HEK293 (cell line): ENCODE data around the gene EFEMP2.

Experiments
- EGR2 ChIP-seq: fragments of 450-650 bp; formaldehyde crosslinking; IDR thresholded peaks from 2 replicates; pipeline ENCODE4 v1.5.1; 2016; ENCODE audit warnings: low read depth, missing biosample characterization, missing genetic modification characterization
- HOXA7 ChIP-seq: sonication (generic); formaldehyde crosslinking; IDR thresholded peaks from 2 replicates; pipeline ENCODE4 v1.8.1; 2022; ENCODE audit warnings: missing genetic modification reagents, borderline replicate concordance
- KLF1 ChIP-seq: fragments of 450-650 bp; formaldehyde crosslinking; IDR thresholded peaks from 2 replicates; pipeline ENCODE4 v1.5.1; 2016; ENCODE audit warnings: missing biosample characterization, missing genetic modification characterization
- KLF10 ChIP-seq: fragments of 450-650 bp; IDR thresholded peaks from 2 replicates; pipeline ENCODE4 v1.5.1; 2018; ENCODE audit warnings: missing biosample characterization, mild to moderate bottlenecking, missing genetic modification characterization
- KLF7 ChIP-seq: fragments of 450-650 bp; formaldehyde crosslinking; IDR thresholded peaks from 2 replicates; pipeline ENCODE4 v1.5.1; 2016; ENCODE audit warnings: missing biosample characterization, missing genetic modification characterization, borderline replicate concordance
- KLF8 ChIP-seq: fragments of 450-650 bp; formaldehyde crosslinking; IDR thresholded peaks from 2 replicates; pipeline ENCODE4 v1.5.1; 2016; ENCODE audit warnings: missing biosample characterization, missing genetic modification characterization
- OSR2 ChIP-seq: fragments of 450-650 bp; formaldehyde crosslinking; IDR thresholded peaks from 2 replicates; pipeline ENCODE4 v1.5.1; 2016; ENCODE audit warnings: missing biosample characterization, missing genetic modification characterization
- RBAK ChIP-seq: fragments of 450-650 bp; formaldehyde crosslinking; IDR thresholded peaks from 2 replicates; pipeline ENCODE4 v1.5.1; 2016; ENCODE audit warnings: missing biosample characterization, missing genetic modification characterization
- SALL2 ChIP-seq: fragments of 450-650 bp; formaldehyde crosslinking; IDR thresholded peaks from 2 replicates; pipeline ENCODE4 v1.5.0; 2017; ENCODE audit warnings: missing biosample characterization, mild to moderate bottlenecking, missing genetic modification characterization, borderline replicate concordance
- YY1 ChIP-seq: fragments of 450-650 bp; formaldehyde crosslinking; IDR thresholded peaks from 2 replicates; pipeline ENCODE4 v1.5.1; 2018; ENCODE audit warnings: missing biosample characterization, missing genetic modification characterization
- YY2 ChIP-seq: fragments of 450-650 bp; formaldehyde crosslinking; IDR thresholded peaks from 2 replicates; pipeline ENCODE4 v1.5.1; 2016; ENCODE audit warnings: missing biosample characterization, missing genetic modification characterization
- ZBTB20 ChIP-seq: fragments of 450-650 bp; formaldehyde crosslinking; IDR thresholded peaks from 2 replicates; pipeline ENCODE4 v1.5.1; 2016; ENCODE audit warnings: missing biosample characterization, missing genetic modification characterization
- ZBTB21 ChIP-seq: fragments of 450-650 bp; formaldehyde crosslinking; IDR thresholded peaks from 2 replicates; pipeline ENCODE4 v1.5.1; 2017; ENCODE audit warnings: missing biosample characterization, missing genetic modification characterization
- ZBTB48 ChIP-seq: fragments of 450-650 bp; formaldehyde crosslinking; IDR thresholded peaks from 2 replicates; pipeline ENCODE4 v1.5.1; 2016; ENCODE audit warnings: missing biosample characterization, missing genetic modification characterization
- ZBTB6 ChIP-seq: fragments of 450-650 bp; formaldehyde crosslinking; IDR thresholded peaks from 2 replicates; pipeline ENCODE4 v1.5.1; 2017; ENCODE audit warnings: missing biosample characterization, missing genetic modification characterization
- ZFP3 ChIP-seq: fragments of 450-650 bp; formaldehyde crosslinking; IDR thresholded peaks from 2 replicates; pipeline ENCODE4 v1.5.1; 2016; ENCODE audit warnings: low read depth, missing biosample characterization, missing genetic modification characterization
- ZFP69B ChIP-seq: fragments of 450-650 bp; formaldehyde crosslinking; IDR thresholded peaks from 2 replicates; pipeline ENCODE4 v1.5.1; 2016; ENCODE audit warnings: missing biosample characterization, missing genetic modification characterization
- ZNF10 ChIP-seq: fragments of 450-650 bp; formaldehyde crosslinking; IDR thresholded peaks from 2 replicates; pipeline ENCODE4 v1.5.1; 2017; ENCODE audit warnings: missing biosample characterization, missing genetic modification characterization
- ZNF148 ChIP-seq: fragments of 450-650 bp; formaldehyde crosslinking; IDR thresholded peaks from 2 replicates; pipeline ENCODE4 v1.5.0; 2017; ENCODE audit warnings: missing biosample characterization, missing genetic modification characterization, borderline replicate concordance
- ZNF266 ChIP-seq: fragments of 450-650 bp; formaldehyde crosslinking; IDR thresholded peaks from 2 replicates; pipeline ENCODE4 v1.5.1; 2016; ENCODE audit warnings: missing biosample characterization, missing genetic modification characterization, low read depth
- ZNF302 ChIP-seq: fragments of 450-650 bp; formaldehyde crosslinking; IDR thresholded peaks from 2 replicates; pipeline ENCODE4 v1.5.1; 2016; ENCODE audit warnings: missing biosample characterization, missing genetic modification characterization, low read depth
- ZNF311 ChIP-seq: fragments of 450-650 bp; formaldehyde crosslinking; IDR thresholded peaks from 2 replicates; pipeline ENCODE4 v1.5.1; 2017; ENCODE audit warnings: missing biosample characterization, missing genetic modification characterization, borderline replicate concordance
- ZNF350 ChIP-seq: fragments of 450-650 bp; formaldehyde crosslinking; IDR thresholded peaks from 2 replicates; pipeline ENCODE4 v1.5.0; 2017; ENCODE audit warnings: missing biosample characterization, mild to moderate bottlenecking, missing genetic modification characterization
- ZNF391 ChIP-seq: fragments of 450-650 bp; formaldehyde crosslinking; IDR thresholded peaks from 2 replicates; pipeline ENCODE4 v1.5.1; 2016; ENCODE audit warnings: low read depth, missing biosample characterization, missing genetic modification characterization, borderline replicate concordance
- ZNF433 ChIP-seq: fragments of 450-650 bp; formaldehyde crosslinking; IDR thresholded peaks from 2 replicates; pipeline ENCODE4 v1.5.1; 2016; ENCODE audit warnings: missing biosample characterization, missing genetic modification characterization, low read depth
- ZNF48 ChIP-seq: fragments of 450-650 bp; formaldehyde crosslinking; IDR thresholded peaks from 2 replicates; pipeline ENCODE4 v1.5.1; 2016; ENCODE audit warnings: missing biosample characterization, missing genetic modification characterization
- ZNF521 ChIP-seq: fragments of 450-650 bp; formaldehyde crosslinking; IDR thresholded peaks from 2 replicates; pipeline ENCODE4 v1.5.1; 2017; ENCODE audit warnings: missing biosample characterization, mild to moderate bottlenecking, missing genetic modification characterization
- ZNF530 ChIP-seq: fragments of 450-650 bp; formaldehyde crosslinking; IDR thresholded peaks from 2 replicates; pipeline ENCODE4 v1.5.1; 2016; ENCODE audit warnings: low read depth, missing biosample characterization, missing genetic modification characterization
- ZNF558 ChIP-seq: fragments of 450-650 bp; formaldehyde crosslinking; IDR thresholded peaks from 2 replicates; pipeline ENCODE4 v1.5.1; 2016; ENCODE audit warnings: missing biosample characterization, missing genetic modification characterization
- ZNF561 ChIP-seq: fragments of 450-650 bp; IDR thresholded peaks from 2 replicates; pipeline ENCODE4 v1.5.1; 2018; ENCODE audit warnings: missing biosample characterization, missing genetic modification characterization, borderline replicate concordance
- ZNF600 ChIP-seq: fragments of 450-650 bp; formaldehyde crosslinking; IDR thresholded peaks from 2 replicates; pipeline ENCODE4 v1.5.1; 2016; ENCODE audit warnings: missing biosample characterization, missing genetic modification characterization
- ZNF610 ChIP-seq: fragments of 450-650 bp; formaldehyde crosslinking; IDR thresholded peaks from 2 replicates; pipeline ENCODE4 v1.5.1; 2016; ENCODE audit warnings: missing biosample characterization, missing genetic modification characterization, borderline replicate concordance
- ZNF677 ChIP-seq: fragments of 450-650 bp; IDR thresholded peaks from 2 replicates; pipeline ENCODE4 v1.5.0; 2018; ENCODE audit warnings: missing biosample characterization, mild to moderate bottlenecking, missing genetic modification characterization, moderate library complexity
- ZNF692 ChIP-seq: fragments of 450-650 bp; formaldehyde crosslinking; IDR thresholded peaks from 2 replicates; pipeline ENCODE4 v1.5.1; 2016; ENCODE audit warnings: missing biosample characterization, missing genetic modification characterization
- ZNF76 ChIP-seq: fragments of 450-650 bp; formaldehyde crosslinking; IDR thresholded peaks from 2 replicates; pipeline ENCODE4; 2016; ENCODE audit warnings: low read depth, missing biosample characterization, missing genetic modification characterization, borderline replicate concordance
- ZSCAN16 ChIP-seq: fragments of 450-650 bp; formaldehyde crosslinking; IDR thresholded peaks from 2 replicates; pipeline ENCODE4 v1.5.1; 2016; ENCODE audit warnings: missing biosample characterization, missing genetic modification characterization
- ZSCAN23 ChIP-seq: fragments of 450-650 bp; formaldehyde crosslinking; IDR thresholded peaks from 2 replicates; pipeline ENCODE4 v1.5.1; 2016; ENCODE audit warnings: missing biosample characterization, missing genetic modification characterization

EFEMP2 gene

GRCh38 chr11:65857853-65858680 lies 14.5 kb downstream of the EFEMP2 start, which contains the start of gene CFL1 (continued):
- peak; percentile 65; the same call in 1 of the 2 replicates for TF ChIP-seq ZNF692 (tag by site-specific recombination)
- peak; percentile 85 for TF ChIP-seq KLF1 (tag by site-specific recombination)
- peak; percentile 79; the same call in 1 of the 2 replicates for TF ChIP-seq ZNF610 (tag by site-specific recombination)
- TF ChIP-seq ZNF391 = no peak
- TF ChIP-seq ZNF433 (tag by site-specific recombination) = no peak
- TF ChIP-seq ZNF521 (tag by site-specific recombination) = no peak
- TF ChIP-seq ZNF600 (tag by site-specific recombination) = no peak
- TF ChIP-seq YY2 = 0 out of 2 replicates have a peak, but pooled peaks have one; percentile 26
- peak; percentile 26 for TF ChIP-seq ZBTB20
- TF ChIP-seq ZNF302 (tag by site-specific recombination) = no peak
- no peak for TF ChIP-seq SALL2 (tag by site-specific recombination)
- no peak for TF ChIP-seq ZNF148 (tag by site-specific recombination)
- TF ChIP-seq ZSCAN23 (tag by site-specific recombination) = no peak
- TF ChIP-seq ZNF266 (tag by site-specific recombination) = no peak
- TF ChIP-seq KLF10 (tag by site-specific recombination) = peak; percentile 89
- TF ChIP-seq ZNF677 (tag by site-specific recombination) = 0 out of 2 replicates have a peak, but pooled peaks have one; percentile 8
- no peak for TF ChIP-seq ZBTB21 (tag by site-specific recombination)
- TF ChIP-seq KLF7 (tag by site-specific recombination) = peak; percentile 91; the same call in 1 of the 2 replicates
- peak; percentile 25; the same call in 1 of the 2 replicates for TF ChIP-seq ZNF10 (tag by site-specific recombination)
- TF ChIP-seq EGR2 = no peak
- peak; percentile 50; the same call in 1 of the 2 replicates for TF ChIP-seq YY1 (tag by site-specific recombination)
- peak; percentile 96 for TF ChIP-seq KLF8 (tag by site-specific recombination)
- no peak for TF ChIP-seq ZNF311 (tag by site-specific recombination)
- no peak for TF ChIP-seq ZSCAN16 (tag by site-specific recombination)
- no peak for TF ChIP-seq ZNF48 (tag by site-specific recombination)
- TF ChIP-seq ZBTB6 = peak; percentile 57; the same call in 1 of the 2 replicates
- TF ChIP-seq ZNF350 = no peak
- TF ChIP-seq ZNF561 (tag by site-specific recombination) = peak; percentile 77; the same call in 1 of the 2 replicates
- no peak for TF ChIP-seq HOXA7 (CRISPR knock-in tag)
- no peak for TF ChIP-seq ZFP69B (tag by site-specific recombination)
- TF ChIP-seq OSR2 (tag by site-specific recombination) = no peak
- TF ChIP-seq ZNF558 (tag by site-specific recombination) = no peak
- TF ChIP-seq ZNF76 = peak; percentile 98
- no peak for TF ChIP-seq ZNF530 (tag by site-specific recombination)
- TF ChIP-seq RBAK (tag by site-specific recombination) = no peak
- no peak for TF ChIP-seq ZFP3
- TF ChIP-seq ZBTB48 = peak; percentile 29; the same call in 1 of the 2 replicates
